GM21381 (cell line): ENCODE results near the gene LPO.

Source experiments
- ATAC-seq: cut with Tn5 transposase; IDR thresholded peaks from one replicate; pipeline ENCODE4 v1.9.1; 2021; ENCODE audit warnings: mild to moderate bottlenecking, moderate library complexity; ENCODE audit not compliant: unreplicated experiment

Gene LPO

DNA sequence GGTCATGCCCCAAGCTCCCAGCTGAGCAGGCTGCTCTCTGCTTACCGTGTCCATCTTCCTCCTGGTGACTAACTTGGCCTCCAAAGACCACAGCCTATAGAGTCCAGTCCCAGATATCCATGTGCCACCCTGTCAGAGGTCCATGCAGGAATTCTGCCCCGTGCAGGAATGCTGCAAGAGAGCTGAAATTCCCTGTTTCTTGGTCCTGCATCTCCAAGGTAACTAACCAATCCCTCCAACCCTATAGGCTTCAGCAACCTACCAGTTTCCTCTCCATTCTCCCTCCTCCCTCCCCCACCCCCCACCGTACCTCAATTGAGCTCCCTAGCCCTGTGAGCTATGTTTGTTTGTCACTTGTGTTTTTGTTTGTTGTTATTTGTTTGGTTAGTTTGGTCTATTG lies 9.7 kb upstream of the LPO start:
- no peak for ATAC-seq

DNA sequence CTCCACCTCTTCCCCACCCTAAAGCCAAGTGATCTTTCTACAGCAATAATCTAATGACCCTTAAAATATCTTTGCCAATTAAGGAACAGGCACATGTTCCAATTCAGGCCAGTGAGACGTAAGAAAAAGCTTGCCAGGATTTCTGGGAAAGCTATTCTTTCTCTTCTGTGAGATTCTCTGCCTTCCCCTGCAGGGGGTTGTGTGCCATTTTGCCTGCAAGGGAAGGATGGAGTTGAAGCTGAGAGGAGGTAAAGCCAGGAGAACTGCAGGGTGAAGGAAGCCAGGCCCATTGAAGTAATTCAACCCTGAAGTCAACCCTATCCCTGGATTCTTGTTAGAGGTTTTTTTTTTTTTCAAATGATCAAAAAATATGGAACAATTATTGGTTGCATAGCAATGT lies 9.0 kb upstream of the LPO start:
- ATAC-seq = no peak

GRCh38 chr17:58229881-58230280 lies 8.5 kb upstream of the LPO start:
- no peak for ATAC-seq

GRCh38 chr17:58231641-58232040 lies 6.7 kb upstream of the LPO start:
- no peak for ATAC-seq

GRCh38 chr17:58232707-58233156 lies 5.7 kb upstream of the LPO start:
- peak; percentile 73 for ATAC-seq

- ATAC-seq = peak; percentile 43
Measured at GRCh38 chr17:58233543-58233942, 4.8 kb upstream of the LPO start.

GRCh38 chr17:58234512-58234911 lies 3.9 kb upstream of the LPO start:
- ATAC-seq = no peak

DNA sequence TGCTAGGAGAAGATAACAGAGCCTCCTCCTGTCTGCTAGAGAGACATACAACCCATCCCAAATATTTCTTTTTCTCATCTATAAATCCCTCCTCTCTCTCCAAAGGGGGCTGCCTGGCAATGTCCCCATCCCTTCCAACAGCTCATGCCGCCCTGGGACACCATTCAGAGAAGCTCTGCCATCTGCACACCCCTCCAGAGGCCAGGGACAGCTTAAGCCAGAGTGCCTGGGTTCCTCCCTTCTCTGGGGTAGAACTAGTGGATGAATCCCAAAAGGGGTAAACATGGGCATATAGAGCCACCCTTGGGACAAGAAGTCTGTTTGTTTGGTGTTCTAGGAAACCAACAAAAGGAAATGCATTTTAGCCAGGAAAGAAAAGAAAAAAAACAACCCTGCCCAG lies 2.6 kb upstream of the LPO start:
- ATAC-seq = no peak

DNA sequence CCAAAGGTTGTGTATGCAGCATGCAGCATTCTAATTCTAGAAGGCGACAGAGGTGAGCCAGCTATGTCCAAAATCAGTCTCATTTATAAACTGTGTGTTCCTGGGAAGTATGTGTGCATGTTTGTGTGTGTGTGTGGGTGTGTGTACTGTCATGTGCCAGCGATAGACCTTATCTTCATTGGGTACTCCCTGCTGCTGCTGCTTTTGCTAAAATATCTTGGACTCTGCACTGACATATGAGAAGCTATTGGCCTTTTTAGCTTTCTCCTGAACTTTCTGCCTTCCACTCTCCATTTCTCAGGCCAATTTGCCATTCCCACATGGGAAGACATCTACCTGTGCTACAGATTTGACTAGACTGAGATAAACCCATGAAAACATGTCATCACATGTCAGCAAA lies 2.0 kb upstream of the LPO start:
- ATAC-seq = no peak

GRCh38 chr17:58239987-58240386 lies 1.6 kb downstream of the LPO start:
- no peak for ATAC-seq

- no peak for ATAC-seq
Measured at GRCh38 chr17:58242171-58242784, 3.9 kb downstream of the LPO start.

GRCh38 chr17:58244963-58245362 lies 6.6 kb downstream of the LPO start:
- ATAC-seq = no peak

- no peak for ATAC-seq
Measured at GRCh38 chr17:58245428-58246103, 7.2 kb downstream of the LPO start.

GRCh38 chr17:58246104-58246740 lies 7.8 kb downstream of the LPO start:
- no peak for ATAC-seq

DNA sequence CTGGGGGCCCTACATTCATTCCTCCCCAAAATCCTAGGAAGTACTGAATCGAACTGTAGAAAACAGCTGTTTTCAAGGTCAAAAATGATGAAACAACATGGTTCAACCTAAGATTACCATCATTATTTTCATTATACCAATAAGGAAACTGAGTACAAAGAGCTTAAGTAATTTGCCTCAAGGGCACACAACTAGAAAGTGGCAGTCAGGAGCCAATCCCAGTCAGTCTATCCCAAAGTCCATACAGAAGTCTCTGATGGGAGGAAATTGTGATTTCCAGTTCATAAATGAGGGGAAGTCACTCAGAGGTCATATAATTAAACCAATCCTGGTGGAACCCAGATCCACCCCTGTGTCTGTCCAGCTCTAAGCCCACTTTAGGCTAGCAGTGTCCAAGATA lies 8.4 kb downstream of the LPO start:
- no peak for ATAC-seq

GRCh38 chr17:58247511-58248363 lies 9.4 kb downstream of the LPO start:
- ATAC-seq = no peak

GRCh38 chr17:58248955-58249269 lies 10.5 kb downstream of the LPO start:
- no peak for ATAC-seq

DNA sequence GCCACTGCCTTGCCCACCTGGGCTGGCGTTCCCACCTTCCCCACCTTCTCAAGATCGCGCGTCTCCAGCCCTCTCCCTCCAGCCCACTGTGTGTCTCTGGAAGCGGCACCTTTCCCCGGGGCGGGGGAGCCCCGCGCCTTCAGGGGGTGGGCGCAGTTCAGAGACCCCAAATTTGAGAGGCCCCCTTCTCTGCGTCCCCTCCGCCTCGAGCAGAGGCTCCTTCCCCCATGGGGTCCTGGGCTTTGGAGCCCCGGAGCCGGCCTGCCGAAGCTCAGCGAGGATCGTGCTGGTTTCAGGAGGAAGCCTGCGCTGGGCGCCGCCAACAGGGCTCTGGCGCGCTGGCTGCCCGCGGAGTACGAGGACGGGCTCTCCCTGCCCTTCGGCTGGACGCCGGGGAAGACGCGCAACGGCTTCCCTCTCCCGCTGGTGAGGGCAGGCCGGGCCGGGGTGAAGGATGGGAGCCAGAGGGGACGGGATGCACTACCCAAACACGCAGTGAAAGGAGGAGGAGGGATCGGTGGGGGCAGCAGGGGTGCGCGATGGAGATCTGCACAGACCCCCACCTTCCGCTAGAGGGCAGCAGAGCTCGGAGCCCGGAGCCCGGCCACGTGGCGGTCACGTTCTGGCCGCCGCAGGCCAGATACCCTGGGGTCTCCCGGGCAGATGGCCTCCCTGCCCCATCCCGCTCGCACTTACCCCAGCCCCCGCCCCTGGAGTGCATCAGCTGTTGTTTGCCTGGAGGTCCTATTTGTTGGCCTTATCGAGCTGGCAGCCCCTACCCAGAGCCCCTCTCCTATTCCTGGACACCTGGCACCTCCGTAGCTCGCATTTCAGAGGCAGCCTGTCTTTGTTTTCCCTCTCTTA lies 11.1 kb downstream of the LPO start:
- no peak for ATAC-seq

DNA sequence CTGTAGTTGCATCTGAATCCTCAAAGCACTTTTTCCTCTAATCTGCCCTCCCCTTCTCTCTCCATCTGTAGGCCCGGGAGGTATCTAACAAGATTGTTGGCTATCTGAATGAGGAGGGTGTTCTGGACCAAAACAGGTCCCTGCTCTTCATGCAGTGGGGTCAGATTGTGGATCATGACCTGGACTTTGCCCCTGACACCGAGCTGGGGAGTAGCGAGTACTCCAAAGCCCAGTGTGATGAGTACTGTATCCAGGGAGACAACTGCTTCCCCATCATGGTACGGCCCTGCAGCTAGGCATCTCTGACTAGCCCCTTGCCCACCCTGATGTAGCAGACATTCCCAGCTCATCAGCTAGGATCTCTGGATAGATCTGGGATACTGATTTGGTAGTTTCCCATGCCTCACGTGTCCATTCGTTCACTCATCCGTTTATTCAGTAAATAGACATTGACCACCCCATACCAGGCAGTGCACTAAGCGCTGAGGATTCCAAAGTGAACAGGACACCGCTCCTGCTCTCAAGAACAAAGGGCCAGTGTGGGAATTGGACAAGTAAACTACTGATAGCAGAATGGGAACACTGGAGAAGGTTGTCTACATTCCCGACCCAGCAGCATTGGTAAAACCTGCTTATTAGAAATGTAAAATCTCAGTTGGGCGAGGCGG lies 12.1 kb downstream of the LPO start:
- ATAC-seq = no peak

- ATAC-seq = no peak
Measured at GRCh38 chr17:58252141-58252540, 13.8 kb downstream of the LPO start.
